Thymus (tissue), 11 donors: ENCODE data around the gene PRSS56. TPM values are rescaled to one million over a fixed set of nuclear protein-coding genes. Genes with fewer than 3 reads are reported as not detected.

Experiments
- DNase-seq, 9 donors: peaks; one replicate each; pipeline ENCODE4 v3.0.0-alpha.2; 2013; ENCODE audit warnings: low spot score in 9 of 9, low read depth in 6 of 9, missing footprints in 1 of 9
- H3K27ac ChIP-seq, 2 donors: one replicate each; pipeline ENCODE4 v1.5.1; 2013; ENCODE audit warnings: control low read depth in 1 of 2, low read depth in 1 of 2, low read length in 1 of 2, mild to moderate bottlenecking in 1 of 2, moderate library complexity in 1 of 2
- H3K27me3 ChIP-seq, 2 donors: one replicate each; pipeline ENCODE4 v1.5.1; 2013; ENCODE audit warnings: low read length in 1 of 2; ENCODE audit not compliant: control insufficient read depth in 2 of 2, insufficient read depth in 1 of 2
- H3K36me3 ChIP-seq, 2 donors: one replicate each; pipeline ENCODE4 v1.5.1; 2013; ENCODE audit warnings: low read length in 1 of 2, mild to moderate bottlenecking in 1 of 2, moderate library complexity in 1 of 2; ENCODE audit not compliant: control insufficient read depth in 2 of 2, insufficient read depth in 2 of 2
- H3K4me1 ChIP-seq, 2 donors: one replicate each; pipeline ENCODE4 v1.5.1; 2013; ENCODE audit warnings: low read length in 2 of 2; ENCODE audit not compliant: control insufficient read depth in 2 of 2, insufficient read depth in 2 of 2
- H3K4me3 ChIP-seq, 2 donors: one replicate each; pipeline ENCODE4 v1.5.1; 2013; ENCODE audit warnings: low read length in 2 of 2, control low read depth in 1 of 2, mild to moderate bottlenecking in 1 of 2
- H3K9me3 ChIP-seq, 2 donors: one replicate each; pipeline ENCODE4 v1.5.1; 2013; ENCODE audit warnings: low read length in 1 of 2, mild to moderate bottlenecking in 1 of 2; ENCODE audit not compliant: control insufficient read depth in 2 of 2, insufficient read depth in 1 of 2
- WGBS: extraction: QIAGEN DNeasy Blood & Tissue Kit; methylation state at CpG from one replicate; pipeline ENCODE4 v1.1.7; 2013; 5-methylcytosine and 5-hydroxymethylcytosine counted together
- polyA plus RNA-seq: library from polyadenylated mRNA; stranded (reverse); fragments of 200-250 nt; gene quantifications from one replicate; pipeline ENCODE4 v1.2.3, GENCODE V29; 2013
- total RNA-seq: library from RNA; stranded (reverse); fragments of 120-200 nt; gene quantifications from one replicate; pipeline ENCODE4 v1.2.4, GENCODE V29; 2013
- donor health status: healthy.

The PRSS56 gene
- total and polyA plus RNA-seq, 2 donors, result 0.09 to 0.19 TPM

- Histone ChIP-seq H3K27ac (no peak overlapping the region), H3K4me3 (no peak overlapping the region), H3K27me3 (peaks cover 27 to 75% of the 10 kb centered on the region in 2 donors), H3K4me1 (no peaks in the 10 kb centered on the region), H3K9me3 (no peaks in the 10 kb centered on the region), H3K36me3 (no peaks in the 10 kb centered on the region)
- no peak for DNase-seq
- WGBS, result 91% methylated on average over 7 of the region's 7 CpGs
Measured at GRCh38 chr2:232508251-232508650, 11.9 kb upstream of the PRSS56 start.

DNA sequence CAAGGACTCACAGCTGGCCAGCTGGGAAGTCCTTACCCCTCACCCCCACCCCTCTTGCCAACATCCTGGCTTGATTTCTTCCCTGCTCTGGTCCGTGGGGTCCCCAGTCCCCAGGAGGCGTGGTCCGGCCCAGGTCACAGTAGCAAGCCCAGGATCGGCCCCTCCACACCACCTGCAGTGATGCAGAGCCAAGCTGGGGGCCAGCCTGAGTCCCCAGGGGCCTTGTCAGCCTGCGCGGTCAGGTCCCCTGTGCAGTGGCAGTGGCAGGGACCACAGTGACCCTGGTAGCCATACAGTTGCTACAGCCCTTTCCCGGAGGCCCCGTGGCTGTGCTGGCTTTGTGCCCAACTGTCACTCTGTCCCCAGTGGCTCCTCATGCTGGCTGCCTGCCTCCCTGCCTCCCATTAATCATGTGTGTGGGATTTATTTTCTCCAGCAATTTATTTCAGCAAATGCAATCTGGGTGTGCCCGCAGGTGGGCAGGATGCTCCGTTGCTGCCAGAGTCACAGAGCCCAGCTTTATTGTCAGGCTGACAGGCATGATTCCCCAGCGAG lies 8.8 kb upstream of the PRSS56 start:
- DNase-seq, result no peak
- no peak overlapping the region for H3K4me3 ChIP-seq
- peaks cover 4 to 53% of the 10 kb centered on the region in 2 donors for H3K27me3 ChIP-seq
- 80% methylated on average over 11 of the region's 11 CpGs for WGBS
- H3K36me3 ChIP-seq, result no peaks in the 10 kb centered on the region
- no peaks in the 10 kb centered on the region for H3K4me1 ChIP-seq
- no peak overlapping the region for H3K27ac ChIP-seq
- H3K9me3 ChIP-seq, result no peaks in the 10 kb centered on the region

- Histone ChIP-seq H3K4me1 (no peaks in the 10 kb centered on the region), H3K4me3 (no peak overlapping the region), H3K27ac (no peak overlapping the region), H3K27me3 (peaks cover 0 to 51% of the 10 kb centered on the region in 2 donors), H3K36me3 (no peaks in the 10 kb centered on the region), H3K9me3 (no peaks in the 10 kb centered on the region)
- DNase-seq, result no peak
- WGBS, result 95% methylated on average over 10 of the region's 10 CpGs
Measured at GRCh38 chr2:232512602-232513001, 7.6 kb upstream of the PRSS56 start.

DNA sequence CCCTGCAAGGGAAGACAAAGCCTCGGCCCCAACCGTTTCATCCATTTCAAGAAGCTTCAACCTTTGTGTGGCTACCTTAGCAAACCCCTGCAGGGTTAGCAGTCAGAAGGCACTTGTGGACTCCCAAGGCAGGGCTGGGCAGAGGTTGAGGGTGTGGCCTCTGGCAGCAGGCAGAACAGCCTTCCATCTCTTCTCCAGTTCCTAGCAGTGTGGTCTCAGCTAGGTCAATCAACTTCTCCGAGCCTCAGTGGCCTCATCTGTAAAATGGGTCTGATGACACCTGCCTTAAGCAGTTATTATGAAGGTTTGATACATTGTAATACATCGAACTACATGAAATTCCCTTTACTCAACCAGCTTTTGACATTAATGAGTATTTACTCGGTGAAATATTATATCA lies 6.8 kb upstream of the PRSS56 start:
- no peak for DNase-seq
- no peak overlapping the region for H3K4me3 ChIP-seq
- WGBS, result 93% methylated on average over 5 of the region's 5 CpGs

DNA sequence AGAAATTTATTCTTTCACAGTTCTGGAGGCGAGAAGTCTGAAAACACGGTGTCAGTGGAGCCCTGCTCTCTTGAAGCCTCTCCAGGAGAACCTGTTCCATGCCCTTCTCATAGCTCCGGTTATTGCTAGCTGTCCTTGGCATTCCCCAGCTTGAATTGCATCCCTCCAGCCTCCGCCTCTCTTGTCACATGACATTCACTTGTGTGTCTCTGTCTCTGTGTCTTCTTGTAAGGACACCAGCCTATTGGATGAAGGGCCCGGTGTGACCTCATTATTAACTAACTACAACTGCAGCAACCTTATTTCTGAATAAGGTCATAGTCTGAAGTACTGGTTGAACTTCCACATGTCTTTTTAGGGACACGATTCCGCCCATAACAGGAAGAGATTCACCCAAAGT lies 4.5 kb upstream of the PRSS56 start:
- Histone ChIP-seq H3K27ac (no peak overlapping the region), H3K4me1 (peaks cover 0 to 4% of the 10 kb centered on the region in 2 donors), H3K36me3 (no peaks in the 10 kb centered on the region), H3K27me3 (peaks cover 3 to 64% of the 10 kb centered on the region in 2 donors), H3K9me3 (no peaks in the 10 kb centered on the region), H3K4me3 (no peak overlapping the region)
- 97% methylated on average over 7 of the region's 7 CpGs for WGBS
- DNase-seq, result no peak

More for the DNA sequence above, 6.8 kb upstream of the PRSS56 start:
- no peaks in the 10 kb centered on the region for H3K4me1 ChIP-seq
- H3K9me3 ChIP-seq, result no peaks in the 10 kb centered on the region
- H3K27me3 ChIP-seq, result peaks cover 0 to 49% of the 10 kb centered on the region in 2 donors
- no peaks in the 10 kb centered on the region for H3K36me3 ChIP-seq
- no peak overlapping the region for H3K27ac ChIP-seq

DNA sequence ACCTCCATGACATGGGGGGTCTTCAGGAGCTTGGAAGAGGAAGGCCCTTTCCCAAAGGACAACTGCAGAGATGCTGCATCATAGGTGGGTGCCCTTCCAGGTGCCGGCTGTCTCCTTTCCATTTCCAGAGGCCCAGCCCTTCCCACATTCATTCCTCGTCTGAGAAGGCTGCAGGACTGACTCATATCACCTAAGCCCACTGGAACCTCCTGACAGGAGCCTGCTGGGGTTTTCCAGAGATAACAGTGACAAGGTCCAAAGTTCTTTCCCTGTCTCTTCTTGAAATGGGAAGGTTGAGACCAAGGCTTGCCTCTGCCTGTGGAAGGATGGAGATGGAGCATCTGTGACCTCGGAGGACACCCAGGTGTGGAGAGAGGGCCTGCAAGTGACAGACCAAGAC lies 3.6 kb upstream of the PRSS56 start:
- DNase-seq, result no peak
- no peak overlapping the region for H3K27ac ChIP-seq
- peaks cover 3 to 67% of the 10 kb centered on the region in 2 donors for H3K27me3 ChIP-seq
- WGBS, result 93% methylated on average over 3 of the region's 3 CpGs
- H3K9me3 ChIP-seq, result no peaks in the 10 kb centered on the region
- H3K4me3 ChIP-seq, result no peak overlapping the region
- H3K36me3 ChIP-seq, result no peaks in the 10 kb centered on the region
- H3K4me1 ChIP-seq, result peaks cover 0 to 4% of the 10 kb centered on the region in 2 donors

DNA sequence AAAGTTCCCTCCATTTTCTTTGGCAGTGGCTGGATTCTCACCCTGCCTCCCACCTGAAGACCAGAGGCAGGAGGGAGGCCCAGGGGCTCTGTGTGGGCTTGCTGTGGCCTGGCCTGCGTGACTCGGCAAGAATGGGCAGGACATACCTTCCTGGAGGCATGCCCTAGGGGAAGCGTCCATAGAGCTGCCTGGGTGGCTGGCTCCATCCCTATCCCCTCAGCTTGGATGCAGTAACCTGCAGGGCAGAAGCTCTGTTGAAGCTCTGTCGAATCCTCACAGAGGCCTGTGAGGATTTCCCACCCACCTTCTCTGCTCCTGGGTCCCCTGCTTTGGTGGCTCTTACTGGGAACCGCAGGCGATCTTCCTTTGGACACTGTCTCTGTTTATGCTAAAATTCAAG lies 1.3 kb upstream of the PRSS56 start:
- peaks cover 4 to 6% of the 10 kb centered on the region in 2 donors for H3K4me1 ChIP-seq
- DNase-seq, result no peak
- WGBS, result 84% methylated on average over 6 of the region's 6 CpGs
- H3K4me3 ChIP-seq, result no peak overlapping the region
- H3K27ac ChIP-seq, result no peak overlapping the region
- H3K36me3 ChIP-seq, result no peaks in the 10 kb centered on the region
- H3K27me3 ChIP-seq, result peaks cover 26 to 77% of the 10 kb centered on the region in 2 donors
- H3K9me3 ChIP-seq, result no peaks in the 10 kb centered on the region

DNA sequence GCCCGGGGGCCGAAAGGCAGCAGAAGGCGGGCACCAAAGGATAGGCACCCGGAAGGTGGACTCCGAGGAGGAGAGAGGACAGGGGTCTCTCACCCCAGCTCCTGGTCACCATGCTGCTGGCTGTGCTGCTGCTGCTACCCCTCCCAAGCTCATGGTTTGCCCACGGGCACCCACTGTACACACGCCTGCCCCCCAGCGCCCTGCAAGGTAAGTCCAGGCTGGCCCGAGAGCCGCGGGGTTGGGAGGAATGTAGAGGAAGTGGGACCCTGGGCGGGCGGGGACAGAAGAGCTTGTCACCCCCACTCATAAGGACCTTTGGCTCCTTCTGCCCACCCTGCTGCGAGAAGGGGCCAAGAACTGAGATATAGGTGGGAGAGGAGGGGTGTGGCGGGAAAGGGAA lies 301 bp downstream of the PRSS56 start:
- no peaks in the 10 kb centered on the region for H3K36me3 ChIP-seq
- 86% methylated on average over 15 of the region's 15 CpGs for WGBS
- no peaks in the 10 kb centered on the region for H3K9me3 ChIP-seq
- peaks cover 4 to 6% of the 10 kb centered on the region in 2 donors for H3K4me1 ChIP-seq
- H3K27ac ChIP-seq, result no peak overlapping the region
- peaks cover 43 to 87% of the 10 kb centered on the region in 2 donors for H3K27me3 ChIP-seq
- no peak overlapping the region for H3K4me3 ChIP-seq
- DNase-seq, result no peak

- Histone ChIP-seq H3K4me3 (no peak overlapping the region), H3K27me3 (peaks cover 45 to 91% of the 10 kb centered on the region in 2 donors), H3K36me3 (no peaks in the 10 kb centered on the region), H3K27ac (no peak overlapping the region), H3K4me1 (peaks cover 4 to 6% of the 10 kb centered on the region in 2 donors), H3K9me3 (no peaks in the 10 kb centered on the region)
- WGBS, result 93% methylated on average over 14 of the region's 14 CpGs
- no peak for DNase-seq
Measured at GRCh38 chr2:232521098-232521497, 910 bp downstream of the PRSS56 start.
